Neural cell (in vitro differentiated cells): ENCODE data around the gene TATDN2. TPM values are rescaled to one million over a fixed set of nuclear protein-coding genes. Genes with fewer than 3 reads are reported as not detected.

Experiments used
- H2AFZ ChIP-seq: fragments of 200-600, 300-800 bp; sonication (generic), shearing (Covaris generic); 2 replicates; pipeline ENCODE4 v1.6.0; 2014; ENCODE audit warnings: low read depth, mild to moderate bottlenecking, antibody characterized with exemption, low read length, moderate library complexity
- H3F3A ChIP-seq: fragments of 200-600 bp; shearing (Covaris generic); 2 replicates; pipeline ENCODE4 v1.6.1; 2016; ENCODE audit warnings: mild to moderate bottlenecking, moderate library complexity, mixed read lengths, antibody characterized with exemption, low read length; ENCODE audit not compliant: insufficient read depth, poor library complexity, severe bottlenecking
- H3K27ac ChIP-seq: fragments of 200-600, 300-800 bp; sonication (generic), shearing (Covaris generic); 2 replicates; pipeline ENCODE4 v1.5.1; 2014; ENCODE audit warnings: mild to moderate bottlenecking, low read length, moderate library complexity
- H3K27me3 ChIP-seq: fragments of 300-800, 200-600 bp; sonication (generic), shearing (Covaris generic); 2 replicates; pipeline ENCODE4 v1.6.0; 2014; ENCODE audit warnings: mild to moderate bottlenecking, low read depth, low read length, moderate library complexity; ENCODE audit not compliant: insufficient read depth
- H3K36me3 ChIP-seq: fragments of 300-800, 200-600 bp; sonication (generic), shearing (Covaris generic); 2 replicates; pipeline ENCODE4 v1.5.1; 2014; ENCODE audit warnings: mild to moderate bottlenecking, antibody characterized with exemption, low read length, moderate library complexity; ENCODE audit not compliant: insufficient read depth
- H3K4me2 ChIP-seq: fragments of 300-800, 200-600 bp; sonication (generic), shearing (Covaris generic); 2 replicates; pipeline ENCODE4 v1.6.0; 2014; ENCODE audit warnings: mild to moderate bottlenecking, low read length
- H3K4me3 ChIP-seq: fragments of 300-800, 200-600 bp; sonication (generic), shearing (Covaris generic); 2 replicates; pipeline ENCODE4 v1.5.1; 2014; ENCODE audit warnings: mild to moderate bottlenecking, low read length, moderate library complexity
- H3K79me2 ChIP-seq: fragments of 200-600 bp; shearing (Covaris generic); replicated peaks from 2 replicates; pipeline ENCODE4 v1.6.0; 2014; ENCODE audit warnings: mild to moderate bottlenecking, low read length, moderate library complexity; ENCODE audit not compliant: insufficient read depth
- H3K9ac ChIP-seq: fragments of 300-800, 200-600 bp; sonication (generic), shearing (Covaris generic); 2 replicates; pipeline ENCODE4 v1.6.1; 2016; ENCODE audit warnings: mild to moderate bottlenecking, low read length, mixed read lengths
- H3K9me2 ChIP-seq: fragments of 200-600 bp; shearing (Covaris generic); 2 replicates; pipeline ENCODE4 v1.6.1; 2016; ENCODE audit warnings: mild to moderate bottlenecking, low read length, mixed read lengths; ENCODE audit not compliant: insufficient read depth
- H3K9me3 ChIP-seq: fragments of 200-600, 300-800 bp; sonication (generic), shearing (Covaris generic); 2 replicates; pipeline ENCODE4 v1.6.1; 2016; ENCODE audit warnings: mild to moderate bottlenecking, mixed run types, low read length, moderate library complexity, mixed read lengths
- H4K20me1 ChIP-seq: fragments of 200-600 bp; shearing (Covaris generic); 2 replicates; pipeline ENCODE4 v1.6.1; 2016; ENCODE audit warnings: mild to moderate bottlenecking, mixed run types; ENCODE audit not compliant: insufficient read depth
- EP300 ChIP-seq: fragments of 450-650 bp; conservative IDR thresholded peaks from 2 replicates; pipeline ENCODE4 v1.6.1; 2014; ENCODE audit warnings: antibody characterized with exemption, mild to moderate bottlenecking, moderate library complexity; ENCODE audit not compliant: poor library complexity, severe bottlenecking
- EZH2 ChIP-seq: fragments of 200-600, 300-800 bp; shearing (Covaris generic), sonication (generic); IDR thresholded peaks from 2 replicates; pipeline ENCODE4 v1.6.1; 2014; ENCODE audit warnings: antibody characterized with exemption, low read length, borderline replicate concordance, mild to moderate bottlenecking; ENCODE audit not compliant: insufficient read depth, poor library complexity, severe bottlenecking
- MXI1 ChIP-seq: fragments of 450-650 bp; conservative IDR thresholded peaks from 2 replicates; pipeline ENCODE4 v1.6.1; 2014; ENCODE audit warnings: antibody characterized with exemption, mild to moderate bottlenecking; ENCODE audit not compliant: poor library complexity, severe bottlenecking
- POLR2AphosphoS5 ChIP-seq: IDR thresholded peaks from 2 replicates; pipeline ENCODE4 v1.6.1; 2012
- RAD21 ChIP-seq: fragments of 450-650 bp; conservative IDR thresholded peaks from 2 replicates; pipeline ENCODE4 v1.6.1; 2014; ENCODE audit warnings: antibody characterized with exemption, mild to moderate bottlenecking, moderate library complexity
- SMC3 ChIP-seq: fragments of 450-650 bp; conservative IDR thresholded peaks from 2 replicates; pipeline ENCODE4 v1.6.1; 2014; ENCODE audit warnings: antibody characterized with exemption, mild to moderate bottlenecking, moderate library complexity; ENCODE audit not compliant: poor library complexity
- TAF1 ChIP-seq: IDR thresholded peaks from 2 replicates; pipeline ENCODE4 v1.6.1; 2012; ENCODE audit warnings: low read depth
- polyA plus RNA-seq: library from polyadenylated mRNA; depleted of rRNA; stranded (reverse); fragments of >200 nt; gene quantifications from 2 replicates; pipeline ENCODE4 v1.2.3, GENCODE V29; 2014
- TF ChIP-seq, protein P1 (sequence below): fragments of 450-650 bp; IDR thresholded peaks from 2 replicates; pipeline ENCODE4 v1.5.1; 2014; ENCODE audit warnings: antibody characterized with exemption, mild to moderate bottlenecking, moderate library complexity; ENCODE audit not compliant: poor library complexity, severe bottlenecking
- TF ChIP-seq, protein P2 (sequence below): IDR thresholded peaks from 2 replicates; pipeline ENCODE4 v1.6.1; 2012; ENCODE audit warnings: borderline replicate concordance

TATDN2 gene
- polyA plus RNA-seq, 1 donor from 2014 or later: 22.1 TPM

DNA sequence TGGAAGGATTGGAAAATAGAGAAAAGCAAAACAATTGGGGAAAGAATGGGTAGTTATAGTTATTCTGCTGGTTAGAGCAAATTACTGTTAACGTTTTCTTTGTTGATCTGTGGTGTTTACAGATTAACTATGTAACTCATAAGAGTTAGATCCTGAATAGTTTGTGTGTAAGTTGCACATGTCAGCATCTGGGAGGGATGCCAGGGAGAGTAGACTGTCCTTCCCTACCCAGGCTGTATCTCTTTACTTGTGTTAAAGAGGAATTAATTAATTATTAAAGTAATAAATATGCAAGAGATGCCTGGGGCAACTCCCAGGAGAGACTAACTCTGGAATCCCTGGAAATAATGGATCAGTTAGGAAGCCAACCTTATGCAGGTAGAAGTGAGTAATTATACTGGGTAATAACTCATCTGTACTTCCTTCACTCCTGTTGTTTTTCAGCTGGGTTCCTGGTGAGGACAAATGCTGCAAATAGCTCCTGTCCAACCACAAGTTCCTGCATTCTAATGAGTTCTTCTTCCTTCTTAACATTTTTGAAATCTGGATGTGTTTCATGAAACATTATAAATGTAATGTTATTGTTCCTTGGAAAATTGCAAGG lies 25.5 kb downstream of the TATDN2 start:
- Histone ChIP-seq H3K27me3 (no peaks in the 10 kb centered on the region), H2AFZ (no peak overlapping the region), H3K36me3 (no peaks in the 10 kb centered on the region), H3K4me3 (no peak overlapping the region), H3K9me2 (no peaks in the 10 kb centered on the region), H4K20me1 (no peaks in the 10 kb centered on the region), H3K27ac (no peak overlapping the region), H3K79me2 (no peaks in the 10 kb centered on the region), H3F3A (no peaks in the 10 kb centered on the region), H3K9ac (no peak overlapping the region), H3K9me3 (no peaks in the 10 kb centered on the region), H3K4me2 (no peak overlapping the region)
- TF ChIP-seq POLR2AphosphoS5 (no peak), RAD21 (no peak), EZH2 (no peak), SMC3 (no peak)

DNA sequence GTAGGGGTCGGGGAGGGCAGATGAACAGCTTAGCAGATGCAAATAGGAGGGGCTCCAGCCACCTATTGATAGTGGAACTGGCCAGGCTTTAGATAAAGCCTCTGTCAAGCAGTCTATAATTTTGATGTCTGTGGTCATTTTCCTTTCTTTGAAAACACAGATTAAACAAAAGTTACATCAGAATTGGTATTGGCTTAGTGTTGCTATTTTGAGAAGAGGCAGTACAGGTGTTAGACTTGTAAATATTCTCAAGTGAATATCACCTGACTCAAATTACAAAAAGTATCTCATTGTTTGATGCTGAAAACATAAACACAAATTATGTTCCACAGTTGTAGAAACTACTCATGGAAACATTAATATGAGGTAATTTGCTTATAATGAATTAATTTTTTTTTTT lies 26.3 kb downstream of the TATDN2 start:
- Histone ChIP-seq H3K27ac (no peak overlapping the region), H4K20me1 (no peaks in the 10 kb centered on the region), H3K4me3 (no peak overlapping the region), H3K9me2 (no peaks in the 10 kb centered on the region), H3K4me2 (no peak overlapping the region), H3K36me3 (no peaks in the 10 kb centered on the region), H3K9ac (no peak overlapping the region), H2AFZ (no peak overlapping the region), H3F3A (no peaks in the 10 kb centered on the region), H3K79me2 (no peaks in the 10 kb centered on the region), H3K27me3 (no peaks in the 10 kb centered on the region), H3K9me3 (no peaks in the 10 kb centered on the region)
- TF ChIP-seq POLR2AphosphoS5: no peak
- no peak for TF ChIP-seq MXI1
- TF ChIP-seq TAF1: no peak
- no peak for TF ChIP-seq EZH2
- TF ChIP-seq SMC3: no peak
- TF ChIP-seq RAD21: no peak
- TF ChIP-seq, protein P1, sequence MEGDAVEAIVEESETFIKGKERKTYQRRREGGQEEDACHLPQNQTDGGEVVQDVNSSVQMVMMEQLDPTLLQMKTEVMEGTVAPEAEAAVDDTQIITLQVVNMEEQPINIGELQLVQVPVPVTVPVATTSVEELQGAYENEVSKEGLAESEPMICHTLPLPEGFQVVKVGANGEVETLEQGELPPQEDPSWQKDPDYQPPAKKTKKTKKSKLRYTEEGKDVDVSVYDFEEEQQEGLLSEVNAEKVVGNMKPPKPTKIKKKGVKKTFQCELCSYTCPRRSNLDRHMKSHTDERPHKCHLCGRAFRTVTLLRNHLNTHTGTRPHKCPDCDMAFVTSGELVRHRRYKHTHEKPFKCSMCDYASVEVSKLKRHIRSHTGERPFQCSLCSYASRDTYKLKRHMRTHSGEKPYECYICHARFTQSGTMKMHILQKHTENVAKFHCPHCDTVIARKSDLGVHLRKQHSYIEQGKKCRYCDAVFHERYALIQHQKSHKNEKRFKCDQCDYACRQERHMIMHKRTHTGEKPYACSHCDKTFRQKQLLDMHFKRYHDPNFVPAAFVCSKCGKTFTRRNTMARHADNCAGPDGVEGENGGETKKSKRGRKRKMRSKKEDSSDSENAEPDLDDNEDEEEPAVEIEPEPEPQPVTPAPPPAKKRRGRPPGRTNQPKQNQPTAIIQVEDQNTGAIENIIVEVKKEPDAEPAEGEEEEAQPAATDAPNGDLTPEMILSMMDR: no peak
- TF ChIP-seq, protein P2, sequence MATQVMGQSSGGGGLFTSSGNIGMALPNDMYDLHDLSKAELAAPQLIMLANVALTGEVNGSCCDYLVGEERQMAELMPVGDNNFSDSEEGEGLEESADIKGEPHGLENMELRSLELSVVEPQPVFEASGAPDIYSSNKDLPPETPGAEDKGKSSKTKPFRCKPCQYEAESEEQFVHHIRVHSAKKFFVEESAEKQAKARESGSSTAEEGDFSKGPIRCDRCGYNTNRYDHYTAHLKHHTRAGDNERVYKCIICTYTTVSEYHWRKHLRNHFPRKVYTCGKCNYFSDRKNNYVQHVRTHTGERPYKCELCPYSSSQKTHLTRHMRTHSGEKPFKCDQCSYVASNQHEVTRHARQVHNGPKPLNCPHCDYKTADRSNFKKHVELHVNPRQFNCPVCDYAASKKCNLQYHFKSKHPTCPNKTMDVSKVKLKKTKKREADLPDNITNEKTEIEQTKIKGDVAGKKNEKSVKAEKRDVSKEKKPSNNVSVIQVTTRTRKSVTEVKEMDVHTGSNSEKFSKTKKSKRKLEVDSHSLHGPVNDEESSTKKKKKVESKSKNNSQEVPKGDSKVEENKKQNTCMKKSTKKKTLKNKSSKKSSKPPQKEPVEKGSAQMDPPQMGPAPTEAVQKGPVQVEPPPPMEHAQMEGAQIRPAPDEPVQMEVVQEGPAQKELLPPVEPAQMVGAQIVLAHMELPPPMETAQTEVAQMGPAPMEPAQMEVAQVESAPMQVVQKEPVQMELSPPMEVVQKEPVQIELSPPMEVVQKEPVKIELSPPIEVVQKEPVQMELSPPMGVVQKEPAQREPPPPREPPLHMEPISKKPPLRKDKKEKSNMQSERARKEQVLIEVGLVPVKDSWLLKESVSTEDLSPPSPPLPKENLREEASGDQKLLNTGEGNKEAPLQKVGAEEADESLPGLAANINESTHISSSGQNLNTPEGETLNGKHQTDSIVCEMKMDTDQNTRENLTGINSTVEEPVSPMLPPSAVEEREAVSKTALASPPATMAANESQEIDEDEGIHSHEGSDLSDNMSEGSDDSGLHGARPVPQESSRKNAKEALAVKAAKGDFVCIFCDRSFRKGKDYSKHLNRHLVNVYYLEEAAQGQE: no peak
- no peak for TF ChIP-seq EP300
